Left lobe of liver (tissue), 2 donors: ENCODE measurements around the gene ZNF827. TPM values are rescaled to one million over a fixed set of nuclear protein-coding genes. Genes with fewer than 3 reads are reported as not detected.

ENCODE experiments used
- ATAC-seq: fragments of 200-7000 bp; cut with Tn5 transposase; one replicate; pipeline ENCODE4 v1.9.1; 2020; ENCODE audit warnings: mild to moderate bottlenecking, moderate library complexity
- DNase-seq: peaks from one replicate; pipeline ENCODE4 v3.0.0-alpha.2; 2020; ENCODE audit warnings: low spot score
- total RNA-seq: library from RNA; stranded (reverse); gene quantifications from one replicate; pipeline ENCODE4 v1.2.1, GENCODE V29; 2021
- donor health status: DM: no; HTN: no; CAD: no; lungs with moderate emphysema.
- donor health status: DM: no; HTN: yes; CAD: no.

The ZNF827 gene
- total RNA-seq, 1 donor from 2014 or later = 0.81 TPM

- ATAC-seq (no peak), DNase-seq (no peak)
Measured at GRCh38 chr4:145890689-145891088, 47.9 kb downstream of the ZNF827 start.

- no peak for DNase-seq
- ATAC-seq = no peak
Measured at GRCh38 chr4:145888393-145888792, 50.2 kb downstream of the ZNF827 start.

DNA sequence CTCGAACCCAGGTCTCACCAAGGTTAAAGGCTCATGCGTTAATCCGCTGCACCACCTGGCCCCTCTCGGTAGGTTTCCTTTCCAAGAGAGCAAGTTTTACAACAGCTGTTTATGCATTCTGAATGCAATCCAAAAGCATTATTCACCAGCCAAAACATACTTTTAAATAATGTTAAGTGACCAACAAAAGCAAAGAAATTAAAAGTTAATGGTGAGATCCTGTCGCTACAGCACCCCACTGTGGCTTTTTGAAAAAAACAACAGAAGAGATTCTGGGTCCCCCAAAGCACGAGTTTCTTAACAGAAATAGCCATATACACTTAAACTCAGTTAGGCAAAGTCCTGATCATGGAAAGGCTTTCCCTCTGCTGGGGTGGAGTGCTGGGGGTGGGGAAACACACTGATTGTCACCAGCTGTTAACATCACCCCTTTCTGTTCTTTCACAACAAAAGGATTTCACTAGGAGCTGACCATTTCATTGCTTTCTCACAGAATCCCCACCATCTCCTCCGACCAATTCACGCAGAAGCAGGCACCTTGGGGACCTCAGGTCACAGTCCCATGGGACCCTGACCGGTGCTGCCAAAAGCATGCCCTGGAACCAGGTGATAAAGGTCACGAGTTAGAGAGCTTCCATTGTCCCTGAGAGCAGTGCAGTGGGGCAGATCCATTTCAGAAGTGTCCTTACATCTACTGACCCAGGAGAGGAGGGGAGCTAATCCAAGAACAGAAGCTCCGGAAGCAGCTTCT is 51.2 kb downstream of the ZNF827 start:
- ATAC-seq = no peak
- no peak for DNase-seq

- ATAC-seq (peak; percentile 52), DNase-seq (no peak)
Measured at GRCh38 chr4:145886871-145887240, 51.8 kb downstream of the ZNF827 start.

DNA sequence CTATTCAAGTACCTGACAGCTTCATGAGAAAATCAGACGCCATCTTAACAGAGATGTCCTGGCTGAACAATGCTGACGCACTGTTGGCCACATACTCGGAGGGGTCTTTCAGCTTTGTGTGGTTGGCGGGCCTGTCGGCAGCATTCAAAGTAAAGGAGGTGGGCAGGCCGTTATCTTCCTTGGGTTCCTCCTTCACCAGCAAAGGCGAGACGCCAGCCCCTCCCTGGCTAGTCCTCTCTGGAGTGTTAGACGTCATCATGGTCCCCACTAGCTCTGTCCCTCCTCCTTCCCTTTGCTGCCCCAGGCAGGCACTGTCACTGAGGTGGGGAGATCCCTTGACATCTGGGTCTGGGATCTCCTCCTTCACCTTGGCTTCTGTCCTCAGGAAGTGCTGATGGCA is 53.0 kb downstream of the ZNF827 start:
- DNase-seq = no peak

DNA sequence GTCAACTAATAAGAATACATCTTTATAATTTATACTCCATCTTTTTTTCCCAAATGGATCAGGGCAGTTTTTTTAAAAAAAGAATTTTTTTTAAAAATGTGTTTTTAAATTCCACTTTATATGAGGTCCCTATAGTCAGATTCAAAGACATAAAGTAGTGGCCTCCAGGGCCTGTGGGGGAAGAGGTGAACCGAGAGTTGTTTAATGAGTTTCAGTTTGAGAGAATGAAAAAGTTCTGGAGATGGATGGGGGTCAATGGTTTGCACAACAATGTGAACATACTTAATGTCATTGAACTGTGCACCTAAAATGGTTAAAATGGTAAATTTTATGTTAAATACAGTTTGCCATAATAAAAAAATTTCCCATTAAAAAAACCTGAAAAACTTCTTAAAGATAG is 53.8 kb downstream of the ZNF827 start:
- DNase-seq = no peak
- no peak for ATAC-seq

More for the DNA sequence above, 53.0 kb downstream of the ZNF827 start:
- no peak for ATAC-seq

DNA sequence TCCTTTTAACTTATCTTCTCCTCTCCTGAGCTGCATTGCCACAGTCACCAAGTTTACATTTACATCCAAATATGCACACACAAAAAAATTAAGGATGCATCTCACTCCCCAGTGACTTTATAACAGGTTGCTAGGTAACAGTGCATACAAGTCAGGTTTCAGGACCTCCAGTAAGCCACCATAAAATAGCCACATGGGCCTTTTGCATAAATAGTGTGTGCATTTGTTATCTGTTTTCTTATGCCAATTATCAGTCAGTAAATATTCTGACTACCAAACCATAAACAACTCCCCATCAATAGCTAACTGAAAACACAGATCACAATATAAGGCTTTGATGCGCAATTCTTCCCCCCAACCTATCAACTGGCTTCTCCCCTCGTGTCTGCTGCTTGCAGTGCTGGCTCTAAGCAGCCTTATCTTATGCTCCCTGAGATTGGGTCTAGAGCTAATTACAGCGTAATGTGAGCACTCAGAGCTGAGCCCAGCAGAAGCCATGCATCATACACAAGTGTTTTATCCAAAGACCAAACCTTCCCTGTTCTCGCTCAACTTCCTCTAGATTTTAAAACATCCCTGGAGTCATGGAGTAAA is 55.4 kb downstream of the ZNF827 start:
- no peak for ATAC-seq
- DNase-seq = no peak

DNA sequence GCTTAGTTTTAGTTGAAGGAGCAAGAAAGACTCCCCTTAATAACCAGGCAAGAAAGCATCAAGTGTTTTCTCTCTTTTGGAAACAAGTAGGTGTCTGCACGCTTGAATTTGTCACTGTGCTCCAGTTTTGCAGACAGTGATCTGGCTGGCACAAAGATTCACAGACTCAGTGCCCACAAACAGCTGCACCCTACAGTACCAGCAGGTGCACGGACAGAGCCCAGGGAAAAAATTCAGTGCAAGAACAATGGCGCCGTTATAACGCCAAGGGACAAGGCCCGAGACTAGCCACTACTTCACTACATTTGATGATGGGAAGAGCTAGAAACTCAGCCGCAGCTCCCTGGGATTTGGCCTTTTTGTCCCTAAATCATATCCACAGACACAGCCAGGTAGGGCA is 56.0 kb downstream of the ZNF827 start:
- DNase-seq (no peak), ATAC-seq (no peak)

GRCh38 chr4:145881989-145882388 is 56.6 kb downstream of the ZNF827 start:
- no peak for DNase-seq
- ATAC-seq = no peak

- ATAC-seq = no peak
- no peak for DNase-seq
Measured at GRCh38 chr4:145881576-145881975, 57.0 kb downstream of the ZNF827 start.

- DNase-seq (no peak), ATAC-seq (no peak)
Measured at GRCh38 chr4:145880355-145880960, 58.2 kb downstream of the ZNF827 start.

- DNase-seq (no peak), ATAC-seq (peak; percentile 14)
Measured at GRCh38 chr4:145879598-145879997, 59.0 kb downstream of the ZNF827 start.

GRCh38 chr4:145878501-145879435 is 59.9 kb downstream of the ZNF827 start:
- ATAC-seq = peak; percentile 94
- no peak for DNase-seq

DNA sequence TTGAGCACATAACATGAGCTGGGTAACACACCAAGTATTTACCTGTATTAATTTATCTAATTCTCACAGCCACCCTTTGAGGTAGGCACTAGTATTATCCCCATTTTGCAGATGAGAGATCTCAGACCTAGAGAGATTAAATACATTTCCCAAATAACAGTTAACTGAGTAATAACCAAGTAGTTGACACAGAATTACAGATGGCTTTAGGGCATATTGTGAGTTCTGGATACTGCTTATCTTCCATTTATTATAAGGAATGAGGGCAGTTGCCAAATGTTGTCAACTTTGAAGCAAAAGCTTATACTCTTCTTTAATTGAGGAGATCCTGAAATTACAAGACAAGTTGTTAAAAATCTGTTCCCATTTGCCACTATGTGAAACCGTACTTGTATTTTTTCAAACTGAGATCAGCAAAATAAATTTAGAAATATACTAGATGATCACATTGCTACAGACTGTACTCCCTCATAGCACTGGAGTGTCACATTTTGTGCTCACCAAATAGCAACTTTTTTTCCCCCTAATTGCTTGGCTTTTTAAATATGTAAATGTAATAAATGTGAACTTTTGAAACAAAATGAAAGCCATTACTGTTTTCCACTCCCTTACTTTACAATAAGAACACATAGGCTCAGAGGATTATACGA is 62.0 kb downstream of the ZNF827 start:
- DNase-seq (no peak), ATAC-seq (no peak)

DNA sequence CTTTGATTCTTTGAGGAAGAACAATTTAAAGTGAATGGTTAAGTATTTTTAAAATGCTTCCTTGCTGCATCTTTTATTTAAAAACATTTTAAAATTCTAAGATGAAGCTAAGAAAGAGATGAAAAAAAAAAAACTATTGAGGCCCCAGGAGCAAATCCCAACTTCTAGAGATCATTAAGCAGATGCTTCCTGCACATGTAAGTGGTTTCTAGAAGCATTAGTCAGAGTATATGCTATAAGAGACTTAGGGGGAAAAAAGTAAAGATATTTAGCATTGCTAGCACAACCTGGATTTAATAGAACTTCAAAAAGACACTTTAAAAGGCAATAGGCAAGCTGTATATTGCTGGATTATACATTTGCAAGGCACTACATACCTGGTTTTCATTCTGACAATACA is 64.7 kb downstream of the ZNF827 start:
- DNase-seq (no peak), ATAC-seq (no peak)

GRCh38 chr4:145871209-145871608 is 67.4 kb downstream of the ZNF827 start:
- DNase-seq (no peak), ATAC-seq (no peak)

DNA sequence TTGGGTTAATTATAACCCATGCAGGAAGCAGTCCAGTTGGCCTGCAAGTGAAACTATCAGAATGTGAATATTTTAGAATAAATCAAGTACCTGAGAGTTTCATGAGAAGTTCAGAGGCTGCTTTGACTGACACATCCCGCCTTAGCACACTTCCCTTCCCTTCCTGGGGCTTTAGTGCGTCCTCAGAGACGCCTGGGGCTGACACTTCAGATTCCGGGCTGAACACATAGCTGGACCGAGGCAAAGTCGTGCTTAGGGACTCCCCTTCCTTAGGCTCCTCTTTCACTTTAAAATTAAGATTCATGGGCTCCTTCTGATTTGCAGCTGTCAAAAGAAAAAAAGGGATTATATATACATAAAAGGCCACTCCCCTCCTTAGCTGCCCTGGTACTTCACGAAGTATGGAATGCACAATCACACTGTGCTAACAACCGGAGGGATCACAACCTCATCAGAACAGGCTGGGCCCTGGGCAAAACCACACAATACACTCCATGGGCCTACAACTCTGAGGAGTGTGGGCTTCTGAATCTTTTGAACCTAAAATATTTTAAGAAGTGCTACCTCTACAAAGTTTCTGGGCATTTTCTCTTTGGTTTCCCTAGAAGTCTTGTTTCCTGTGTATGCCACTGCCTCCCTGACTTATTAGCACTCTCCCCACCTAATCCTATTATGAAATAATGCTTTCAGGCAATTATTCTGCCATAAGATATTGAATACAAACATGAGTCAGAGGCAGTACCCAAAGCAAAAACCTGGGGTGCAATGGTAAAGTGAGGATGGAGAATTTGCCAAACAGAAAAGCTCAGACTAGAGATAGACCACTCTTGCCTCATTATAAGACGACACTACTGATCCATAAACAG is 68.2 kb downstream of the ZNF827 start:
- ATAC-seq (no peak), DNase-seq (no peak)

DNA sequence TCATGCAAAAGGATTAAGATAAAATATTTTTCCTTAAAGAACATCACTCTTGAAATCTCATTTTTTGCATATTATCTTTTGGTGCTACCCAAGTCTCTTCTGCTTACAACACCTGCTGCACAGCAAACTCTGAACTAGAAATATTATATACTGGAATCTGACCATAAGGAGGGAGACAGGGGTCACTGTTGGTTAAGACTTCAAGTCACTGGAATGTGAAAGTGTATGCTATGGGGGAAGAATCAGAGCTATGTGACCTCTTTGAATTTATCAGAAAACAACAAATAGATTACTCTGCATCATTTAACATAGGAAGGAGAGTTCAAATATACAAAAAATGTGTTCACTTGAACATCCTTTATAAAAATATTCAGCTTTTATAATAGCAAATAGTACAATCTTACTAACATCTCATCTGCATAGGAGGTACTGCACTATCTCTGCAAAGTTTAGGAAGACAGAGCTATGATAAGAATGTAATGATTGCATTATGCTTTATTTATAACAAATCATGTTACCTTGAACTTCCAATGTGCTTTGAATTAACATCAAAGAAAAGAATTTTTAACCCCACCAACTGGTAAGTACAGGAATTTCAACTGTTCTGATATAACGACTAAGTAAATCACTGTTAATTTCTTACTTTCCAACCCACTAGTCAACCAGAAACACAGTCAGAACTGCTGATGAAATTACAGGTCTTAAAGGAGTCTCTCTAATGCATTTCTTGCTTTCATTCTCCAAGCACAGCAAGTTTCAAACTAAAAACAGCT is 69.8 kb downstream of the ZNF827 start:
- DNase-seq = no peak
- no peak for ATAC-seq

- DNase-seq = no peak
Measured at GRCh38 chr4:145867406-145867805, 71.2 kb downstream of the ZNF827 start.

More at GRCh38 chr4:145867406-145867805, 71.2 kb downstream of the ZNF827 start:
- ATAC-seq = no peak
